ENCODE measurements around the gene CYP11A1.

CYP11A1 gene

GRCh38 chr15:74312445-74313007, 54.9 kb downstream of the CYP11A1 start:
- no peak overlapping the region for H3K4me3 ChIP-seq (ENCODE audit: low read depth, low read length)
- DNase-seq (ENCODE audit: low read depth) = no peak
- TF ChIP-seq CTCF (IDR thresholded peaks at IDR 0.05; ENCODE audit: low read depth, low read length, missing control alignments) = no peak
- in situ Hi-C loops (cut with HindIII; ENCODE audit: low sequenced_read_pairs) = loop anchor here (25.0 kb wide), 1 partner anchor 325 kb away; the partner anchor contains the start of genes PML and STOML1

GRCh38 chr15:74311734-74312444, 55.6 kb downstream of the CYP11A1 start:
- in situ Hi-C loops (cut with HindIII; ENCODE audit: low sequenced_read_pairs) = loop anchor here (25.0 kb wide), 1 partner anchor 325 kb away; the partner anchor contains the start of genes PML and STOML1
- no peak for DNase-seq (ENCODE audit: low read depth)
- peak; percentile 76 for TF ChIP-seq CTCF (IDR thresholded peaks at IDR 0.05; ENCODE audit: low read depth, low read length, missing control alignments)
- no peak overlapping the region for H3K4me3 ChIP-seq (ENCODE audit: low read depth, low read length)

DNA sequence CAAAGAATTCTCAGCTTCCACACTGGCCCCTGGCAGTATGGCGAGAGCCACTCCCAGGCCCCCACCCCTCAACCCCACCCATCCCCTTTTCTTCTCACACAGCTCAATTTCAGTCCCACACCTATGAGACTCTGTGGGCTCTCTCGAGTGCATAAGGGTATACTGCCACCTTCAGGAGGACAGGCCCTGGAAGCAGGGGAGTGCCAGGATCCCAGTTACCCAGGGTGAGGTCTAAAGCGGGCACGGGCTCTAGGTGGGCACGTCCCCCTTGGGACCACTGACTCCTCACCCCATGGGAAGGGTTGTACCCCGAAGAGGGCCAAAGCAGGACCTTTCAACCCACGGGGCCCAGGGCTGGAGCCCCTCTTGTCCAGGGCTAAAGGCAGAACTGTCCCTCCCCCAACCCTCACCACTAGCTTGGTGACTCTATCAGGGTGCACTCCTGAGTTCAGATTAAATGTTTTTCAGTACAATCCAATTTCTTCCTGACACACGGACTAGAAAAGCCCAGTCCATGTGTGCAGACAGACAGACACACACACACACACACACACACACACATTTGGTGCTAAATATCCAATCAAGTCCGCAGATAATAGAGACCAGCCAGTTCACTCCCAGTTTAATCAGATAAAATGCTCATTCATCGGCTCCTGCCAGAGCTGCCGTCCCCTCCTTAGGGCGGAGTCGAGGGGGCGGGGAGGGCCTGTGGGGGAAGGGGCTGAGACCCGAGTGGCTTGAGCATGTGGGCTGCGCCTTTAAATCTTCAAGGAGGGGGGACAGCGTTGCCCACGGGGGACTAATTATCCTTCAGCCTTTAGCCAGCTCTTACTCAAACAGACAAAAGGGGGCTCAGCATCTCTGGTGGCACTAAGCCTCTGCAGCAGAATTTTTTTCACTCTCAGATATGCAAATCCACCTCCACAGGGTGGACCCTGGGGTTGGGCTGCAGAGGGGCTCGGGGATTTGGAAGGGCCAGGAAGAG, 59.3 kb downstream of the CYP11A1 start:
- no peak overlapping the region for H3K4me3 ChIP-seq (ENCODE audit: low read depth, low read length)
- in situ Hi-C loops (cut with HindIII; ENCODE audit: low sequenced_read_pairs) = loop anchor here (25.0 kb wide), 1 partner anchor 321 kb away; the partner anchor contains the start of genes PML and STOML1
- TF ChIP-seq CTCF (IDR thresholded peaks at IDR 0.05; ENCODE audit: low read depth, low read length, missing control alignments) = peak; percentile 89
- DNase-seq (ENCODE audit: low read depth) = peak; percentile 43

DNA sequence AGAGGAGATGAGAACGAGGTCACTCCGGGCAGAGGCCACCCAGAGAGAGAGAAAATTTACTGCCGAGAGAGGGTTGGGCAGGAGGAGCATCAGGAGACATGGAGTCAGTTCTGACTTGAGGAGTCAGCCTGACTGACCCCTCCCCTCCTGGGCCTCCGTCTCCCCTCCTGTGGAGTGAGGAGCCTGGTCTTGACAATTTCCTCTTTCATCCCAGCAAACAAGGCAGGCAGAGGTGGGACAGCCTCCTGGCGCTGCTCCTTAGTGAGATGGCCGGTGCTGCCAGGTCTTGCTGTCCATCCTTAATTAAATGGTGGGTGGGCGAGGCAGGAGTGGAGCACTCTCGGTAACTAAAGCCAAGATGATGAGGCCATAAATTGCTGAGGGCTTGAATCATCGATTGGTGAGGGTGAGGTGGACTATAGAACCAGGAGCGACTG, 60.6 kb downstream of the CYP11A1 start:
- in situ Hi-C loops (cut with HindIII; ENCODE audit: low sequenced_read_pairs) = loop anchor here (25.0 kb wide), 1 partner anchor 319 kb away; the partner anchor contains the start of genes PML and STOML1
- no peak for DNase-seq (ENCODE audit: low read depth)
- no peak overlapping the region for H3K4me3 ChIP-seq (ENCODE audit: low read depth, low read length)
- no peak for TF ChIP-seq CTCF (IDR thresholded peaks at IDR 0.05; ENCODE audit: low read depth, low read length, missing control alignments)

DNA sequence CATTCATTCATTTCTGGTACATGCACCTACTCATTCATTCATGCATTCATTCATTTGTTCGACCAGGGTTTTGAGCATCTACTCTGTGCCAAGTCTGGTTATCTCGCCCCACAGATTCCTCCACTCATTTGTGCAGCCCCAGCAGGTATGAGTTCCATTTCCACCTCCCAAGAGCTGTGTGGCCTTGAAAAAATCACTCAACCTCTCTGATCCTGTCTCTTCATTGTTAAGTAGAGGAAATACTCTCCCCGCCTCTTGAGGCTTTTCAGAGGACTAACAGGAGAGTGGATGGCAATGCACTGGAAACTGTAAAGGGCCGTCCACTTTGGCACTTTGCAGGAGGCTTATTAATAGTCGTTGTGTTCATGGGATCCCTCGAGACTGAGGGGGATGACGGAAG, 61.8 kb downstream of the CYP11A1 start:
- TF ChIP-seq CTCF (IDR thresholded peaks at IDR 0.05; ENCODE audit: low read depth, low read length, missing control alignments) = no peak
- in situ Hi-C loops (cut with HindIII; ENCODE audit: low sequenced_read_pairs) = loop anchor here (25.0 kb wide), 1 partner anchor 318 kb away; the partner anchor contains the start of genes PML and STOML1
- no peak for DNase-seq (ENCODE audit: low read depth)

GRCh38 chr15:74304431-74304830, 63.0 kb downstream of the CYP11A1 start:
- no peak overlapping the region for H3K4me3 ChIP-seq (ENCODE audit: low read depth, low read length)
- TF ChIP-seq CTCF (IDR thresholded peaks at IDR 0.05; ENCODE audit: low read depth, low read length, missing control alignments) = no peak
- in situ Hi-C loops (cut with HindIII; ENCODE audit: low sequenced_read_pairs) = loop anchor here (25.0 kb wide), 1 partner anchor 317 kb away; the partner anchor contains the start of genes PML and STOML1
- DNase-seq (ENCODE audit: low read depth) = no peak

More for the DNA sequence above, 61.8 kb downstream of the CYP11A1 start:
- H3K4me3 ChIP-seq (ENCODE audit: low read depth, low read length) = no peak overlapping the region

All from astrocyte of the cerebellum (primary cell).